Panc1 (cell line): ENCODE results near the gene NECAB2.

ENCODE experiments used
- CTCF ChIP-seq: fragments of 450-650 bp; IDR thresholded peaks from 2 replicates; pipeline ENCODE4 v1.5.1; 2017; ENCODE audit warnings: mild to moderate bottlenecking
- POLR2AphosphoS5 ChIP-seq: IDR thresholded peaks from 2 replicates; pipeline ENCODE4 v1.6.1; 2012; ENCODE audit warnings: mild to moderate bottlenecking, low read depth, low read length, moderate library complexity

DNA sequence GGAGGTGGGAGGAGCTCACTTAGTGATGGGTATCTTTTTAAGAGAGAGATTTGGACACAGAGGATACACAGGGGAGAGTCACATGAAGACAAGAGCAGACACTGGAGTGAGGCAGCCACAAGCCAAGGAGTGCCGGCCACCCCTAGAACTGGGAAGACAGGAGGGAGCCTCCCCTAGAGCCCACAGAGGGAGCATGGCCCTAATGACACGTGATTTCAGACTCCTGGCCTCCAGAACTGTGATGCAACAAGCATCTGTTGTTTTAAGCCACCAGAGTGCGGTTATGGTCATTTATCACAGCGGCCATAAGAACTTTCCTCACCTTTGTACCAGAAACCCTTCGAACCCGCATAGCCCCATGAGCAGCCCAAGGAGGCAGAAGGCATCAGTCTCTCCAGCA lies 41.2 kb downstream of the NECAB2 start:
- TF ChIP-seq CTCF (no peak), POLR2AphosphoS5 (no peak)
